ENCODE data around the gene EEF1AKMT1.

The EEF1AKMT1 gene

GRCh38 chr13:20738616-20739015, 35.1 kb downstream of the EEF1AKMT1 start:
- no peak for TF ChIP-seq CTCF (conservative IDR thresholded peaks at IDR 0.05; ENCODE audit: low read depth, low read length)
- no peak for DNase-seq (ENCODE audit: low read depth)
- no peak overlapping the region for H3K4me3 ChIP-seq (ENCODE audit: low read depth, low read length)

DNA sequence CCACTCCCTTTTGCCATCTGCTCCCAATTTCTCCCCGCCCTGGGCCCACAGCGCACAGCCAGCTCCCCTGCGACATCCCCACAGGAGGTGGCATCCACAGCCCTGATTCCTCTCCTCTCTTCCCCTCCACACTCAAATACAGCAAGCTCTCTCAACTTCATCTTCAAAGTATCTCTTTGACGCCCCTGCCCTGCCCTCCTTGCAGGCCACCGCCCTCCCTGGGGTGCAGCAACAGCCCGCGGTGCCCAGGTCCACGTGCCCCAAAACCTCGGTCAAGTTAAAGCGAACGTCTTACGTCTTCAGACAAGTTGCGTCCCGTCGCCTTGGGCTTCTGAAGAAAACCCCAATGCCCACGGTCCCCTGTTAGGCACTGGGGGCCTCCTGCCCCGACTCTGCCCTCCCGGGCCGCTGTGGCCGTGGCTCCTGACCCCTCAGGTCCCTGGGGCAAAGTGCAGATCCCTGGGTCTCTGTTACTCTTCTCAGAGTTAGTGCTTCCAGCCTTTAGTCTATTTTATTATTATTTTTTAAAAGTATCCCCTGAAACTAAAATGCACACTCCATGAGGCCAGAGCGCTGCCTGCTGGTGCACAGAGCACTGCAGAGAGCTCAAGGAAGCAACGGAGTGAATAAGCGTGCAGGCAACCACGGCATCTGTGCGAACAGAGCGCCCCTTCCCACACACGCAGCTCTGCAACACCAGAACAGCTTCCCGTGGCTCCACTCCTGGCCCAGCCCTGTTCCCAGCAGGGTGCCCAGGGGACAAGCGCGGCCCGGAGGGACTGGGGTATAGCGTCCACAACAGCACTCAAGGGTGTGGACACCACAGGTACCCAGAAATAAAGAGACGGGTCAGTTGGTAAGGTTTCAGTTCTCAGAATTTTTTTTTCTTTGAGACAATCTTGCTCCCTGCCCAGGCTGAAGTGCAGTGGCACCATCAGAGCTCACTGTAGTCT, 43.9 kb downstream of the EEF1AKMT1 start:
- TF ChIP-seq CTCF (conservative IDR thresholded peaks at IDR 0.05; ENCODE audit: low read depth, low read length): no peak
- no peak for DNase-seq (ENCODE audit: low read depth)
- H3K4me3 ChIP-seq (ENCODE audit: low read depth, low read length): no peak overlapping the region

DNA sequence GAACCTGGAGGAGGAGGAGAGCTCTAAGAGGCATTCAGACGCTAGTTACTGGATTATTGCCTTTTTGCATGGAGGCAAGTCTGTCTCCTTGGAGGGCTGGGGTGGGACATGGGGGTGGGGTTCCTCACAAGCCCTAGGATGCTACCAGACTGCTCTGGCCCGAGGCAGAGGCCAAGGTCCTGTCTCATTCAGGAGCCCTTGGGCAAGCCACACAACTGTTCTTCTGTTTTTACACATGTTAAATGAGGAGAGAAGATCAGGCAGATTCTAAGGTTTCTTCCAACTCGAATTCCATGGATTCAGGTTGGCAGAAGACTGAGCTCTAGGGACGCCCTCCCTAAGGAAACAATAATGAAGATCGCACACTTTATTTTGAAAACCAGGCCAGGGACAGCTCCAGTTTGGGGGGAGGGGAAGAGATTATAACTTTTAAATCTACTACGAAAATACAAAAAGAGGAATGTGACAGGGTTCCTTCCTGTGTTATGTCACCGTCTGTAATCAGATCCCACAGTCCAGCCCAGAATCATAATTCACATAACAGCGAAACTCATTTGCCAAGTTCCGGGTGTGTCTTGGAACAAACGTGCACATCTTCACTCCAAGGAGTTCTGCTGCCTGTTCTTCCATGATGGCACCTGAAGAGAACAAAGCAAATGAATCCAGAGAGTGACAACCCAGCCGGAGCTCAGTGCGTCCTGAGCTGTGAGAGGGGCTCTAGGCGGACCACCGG, 45.0 kb downstream of the EEF1AKMT1 start:
- TF ChIP-seq CTCF (conservative IDR thresholded peaks at IDR 0.05; ENCODE audit: low read depth, low read length): no peak
- H3K4me3 ChIP-seq (ENCODE audit: low read depth, low read length): no peak overlapping the region
- DNase-seq (ENCODE audit: low read depth): no peak

DNA sequence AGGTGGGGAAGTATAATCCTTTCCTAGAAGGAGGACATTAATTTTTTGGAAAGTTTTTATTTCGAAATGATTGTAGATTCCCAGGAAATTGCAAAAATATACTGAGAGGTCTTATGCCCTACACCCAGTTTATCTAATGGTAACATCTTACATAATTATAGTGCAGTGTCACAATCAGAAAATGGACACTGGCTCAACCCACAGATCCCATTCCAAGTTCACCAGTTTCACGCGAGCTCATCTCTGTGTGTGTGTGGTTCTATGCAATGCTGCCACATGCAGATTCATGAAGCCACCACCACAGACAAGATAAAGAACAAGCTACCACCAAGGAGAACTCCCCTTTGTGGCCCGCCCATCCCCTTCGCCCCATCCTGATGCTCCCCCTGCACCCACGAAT, 45.9 kb downstream of the EEF1AKMT1 start:
- TF ChIP-seq CTCF (conservative IDR thresholded peaks at IDR 0.05; ENCODE audit: low read depth, low read length): no peak
- H3K4me3 ChIP-seq (ENCODE audit: low read depth, low read length): no peak overlapping the region
- no peak for DNase-seq (ENCODE audit: low read depth)

DNA sequence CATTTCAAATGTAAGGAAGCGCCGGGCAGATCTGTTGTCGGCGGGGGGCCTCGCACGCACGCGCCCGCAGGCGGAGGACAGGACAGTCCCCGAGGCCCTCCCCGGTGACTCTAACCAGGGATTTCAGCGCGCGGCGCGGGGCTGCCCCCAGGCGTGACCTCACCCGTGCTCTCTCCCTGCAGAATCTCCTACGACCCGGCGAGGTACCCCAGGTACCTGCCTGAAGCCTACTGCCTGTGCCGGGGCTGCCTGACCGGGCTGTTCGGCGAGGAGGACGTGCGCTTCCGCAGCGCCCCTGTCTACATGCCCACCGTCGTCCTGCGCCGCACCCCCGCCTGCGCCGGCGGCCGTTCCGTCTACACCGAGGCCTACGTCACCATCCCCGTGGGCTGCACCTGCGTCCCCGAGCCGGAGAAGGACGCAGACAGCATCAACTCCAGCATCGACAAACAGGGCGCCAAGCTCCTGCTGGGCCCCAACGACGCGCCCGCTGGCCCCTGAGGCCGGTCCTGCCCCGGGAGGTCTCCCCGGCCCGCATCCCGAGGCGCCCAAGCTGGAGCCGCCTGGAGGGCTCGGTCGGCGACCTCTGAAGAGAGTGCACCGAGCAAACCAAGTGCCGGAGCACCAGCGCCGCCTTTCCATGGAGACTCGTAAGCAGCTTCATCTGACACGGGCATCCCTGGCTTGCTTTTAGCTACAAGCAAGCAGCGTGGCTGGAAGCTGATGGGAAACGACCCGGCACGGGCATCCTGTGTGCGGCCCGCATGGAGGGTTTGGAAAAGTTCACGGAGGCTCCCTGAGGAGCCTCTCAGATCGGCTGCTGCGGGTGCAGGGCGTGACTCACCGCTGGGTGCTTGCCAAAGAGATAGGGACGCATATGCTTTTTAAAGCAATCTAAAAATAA, 52.1 kb downstream of the EEF1AKMT1 start:
- TF ChIP-seq CTCF (conservative IDR thresholded peaks at IDR 0.05; ENCODE audit: low read depth, low read length): no peak
- peak overlapping the region; percentile 54 for H3K4me3 ChIP-seq (ENCODE audit: low read depth, low read length)

DNA sequence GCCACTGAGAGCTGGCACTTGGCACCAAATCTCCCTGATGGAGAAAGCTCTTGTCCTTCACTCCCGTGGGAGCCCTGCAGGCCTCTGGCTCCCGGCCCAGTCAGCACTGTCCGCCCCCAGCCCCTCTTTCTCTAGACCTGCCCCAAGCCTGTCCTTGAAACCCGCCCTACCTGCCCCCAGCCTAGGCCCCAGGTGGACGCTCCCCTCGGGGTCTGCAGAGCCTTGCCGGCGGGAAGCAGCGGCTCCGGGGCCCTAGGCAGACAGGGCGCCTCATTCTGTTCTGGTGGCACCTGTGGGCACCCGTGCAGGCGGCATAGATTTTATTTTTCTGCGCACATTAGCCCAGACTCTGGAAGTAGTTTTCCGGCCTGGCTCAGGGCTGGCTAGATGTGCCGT, 52.7 kb downstream of the EEF1AKMT1 start:
- no peak for TF ChIP-seq CTCF (conservative IDR thresholded peaks at IDR 0.05; ENCODE audit: low read depth, low read length)
- peak overlapping the region; percentile 54 for H3K4me3 ChIP-seq (ENCODE audit: low read depth, low read length)
- DNase-seq (ENCODE audit: low read depth): no peak

More for the DNA sequence above, 52.1 kb downstream of the EEF1AKMT1 start:
- peak; percentile 72 for DNase-seq (ENCODE audit: low read depth)
